NCI-H2081 (cell line): Measurements from ENCODE around the gene RUNX3.

Experiments used
- DNase-seq, 2 experiments: peaks; one replicate each; lab custom pipeline; 2025; lab: John Stamatoyannopoulos, UW

Gene RUNX3

GRCh38 chr1:24963099-24963872, 33.2 kb upstream of the RUNX3 start:
- DNase-seq, result no peak

- DNase-seq, result no peak
Observed at GRCh38 chr1:24961961-24962861, 32.1 kb upstream of the RUNX3 start.

- DNase-seq, result no peak
Observed at GRCh38 chr1:24961334-24961733, 31.3 kb upstream of the RUNX3 start.

GRCh38 chr1:24960071-24960801, 30.2 kb upstream of the RUNX3 start:
- DNase-seq, result no peak

- no peak for DNase-seq
Observed at GRCh38 chr1:24959623-24959975, 29.5 kb upstream of the RUNX3 start.

- no peak for DNase-seq
Observed at GRCh38 chr1:24958766-24959622, 28.9 kb upstream of the RUNX3 start.

GRCh38 chr1:24957808-24958752, 28.0 kb upstream of the RUNX3 start:
- no peak for DNase-seq

GRCh38 chr1:24957016-24957807, 27.1 kb upstream of the RUNX3 start:
- no peak for DNase-seq

GRCh38 chr1:24955779-24956365, 25.8 kb upstream of the RUNX3 start:
- DNase-seq, result no peak

- DNase-seq, result no peak
Observed at GRCh38 chr1:24955161-24955560, 25.1 kb upstream of the RUNX3 start.

GRCh38 chr1:24954631-24955030, 24.6 kb upstream of the RUNX3 start:
- no peak for DNase-seq

GRCh38 chr1:24954022-24954421, 23.9 kb upstream of the RUNX3 start:
- DNase-seq, result no peak

GRCh38 chr1:24952413-24952841, 22.4 kb upstream of the RUNX3 start:
- DNase-seq, result no peak

GRCh38 chr1:24951810-24952412, 21.8 kb upstream of the RUNX3 start:
- no peak for DNase-seq

- no peak for DNase-seq
Observed at GRCh38 chr1:24951337-24951736, 21.3 kb upstream of the RUNX3 start.

GRCh38 chr1:24949331-24949881, 19.3 kb upstream of the RUNX3 start:
- no peak for DNase-seq

GRCh38 chr1:24948079-24948827, 18.2 kb upstream of the RUNX3 start:
- no peak for DNase-seq
